ELF-1 (cell line): ENCODE results near the gene KIF5A.
"Not testable (repeated sequence)": the region's sequence is repeated elsewhere in the genome, so short reads cannot be mapped to it uniquely, and the experiment has no call there.

Experiments used
- DNase-seq: peaks from one replicate; pipeline ENCODE4 v3.0.0-alpha.2; 2016; ENCODE audit warnings: low read depth, low spot score

KIF5A gene

DNA sequence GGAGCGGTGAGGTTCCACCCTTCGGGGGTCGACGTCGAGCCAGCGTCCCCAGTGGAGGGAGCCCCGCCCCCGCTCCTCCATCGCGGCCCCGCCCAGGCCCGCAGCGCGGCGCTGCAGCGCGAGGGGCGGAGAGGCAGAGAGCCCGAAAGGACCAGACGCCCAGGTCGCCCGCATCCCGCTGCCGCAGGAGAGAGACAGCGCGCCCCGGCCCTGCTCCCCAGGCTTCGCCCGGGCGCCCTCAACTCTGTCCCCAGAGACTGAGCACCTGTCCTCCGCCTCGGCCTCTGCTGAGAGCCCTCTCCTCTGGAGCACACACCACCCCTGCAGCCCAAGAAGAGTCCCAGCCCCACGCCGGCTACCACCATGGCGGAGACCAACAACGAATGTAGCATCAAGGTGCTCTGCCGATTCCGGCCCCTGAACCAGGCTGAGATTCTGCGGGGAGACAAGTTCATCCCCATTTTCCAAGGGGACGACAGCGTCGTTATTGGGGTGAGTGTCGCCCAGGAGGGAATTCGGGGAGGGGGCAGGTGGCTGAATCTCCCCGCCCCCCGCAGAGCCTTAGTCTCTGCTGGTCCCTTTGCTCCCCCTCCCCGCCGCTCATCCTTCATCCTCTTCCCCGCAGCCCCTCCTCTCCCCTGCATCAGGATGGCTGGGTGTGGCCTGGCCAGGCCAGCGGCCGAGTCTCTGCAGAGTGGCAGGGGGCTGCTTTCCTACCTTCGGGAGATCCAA lies at the start of gene KIF5A:
Gene KIF5A (plus strand): TSS at position 136 of the 732 bp plus-strand sequence. CDS start 228 bp downstream, at position 364.
- DNase-seq = peak; percentile 42

- DNase-seq = no peak
Measured at GRCh38 chr12:57500213-57500612, 49.6 kb upstream of the KIF5A start.

- not testable (repeated sequence) for DNase-seq
Measured at GRCh38 chr12:57502311-57502969, 47.4 kb upstream of the KIF5A start.

- not testable (repeated sequence) for DNase-seq
Measured at GRCh38 chr12:57506541-57506940, 43.3 kb upstream of the KIF5A start.

DNA sequence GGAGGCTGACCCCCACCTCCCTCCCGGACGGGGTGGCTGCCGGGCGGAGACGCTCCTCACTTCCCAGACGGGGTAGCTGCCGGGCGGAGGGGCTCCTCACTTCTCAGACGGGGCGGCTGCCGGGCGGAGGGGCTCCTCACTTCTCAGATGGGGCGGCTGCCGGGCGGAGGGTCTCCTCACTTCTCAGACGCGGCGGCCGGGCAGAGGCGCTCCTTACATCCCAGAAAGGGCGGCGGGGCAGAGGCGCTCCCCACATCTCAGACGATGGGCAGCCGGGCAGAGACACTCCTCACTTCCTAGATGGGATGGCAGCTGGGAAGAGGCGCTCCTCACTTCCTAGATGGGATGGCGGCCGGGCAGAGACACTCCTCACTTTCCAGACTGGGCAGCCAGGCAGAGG lies 42.0 kb upstream of the KIF5A start:
- DNase-seq = not testable (repeated sequence)

DNA sequence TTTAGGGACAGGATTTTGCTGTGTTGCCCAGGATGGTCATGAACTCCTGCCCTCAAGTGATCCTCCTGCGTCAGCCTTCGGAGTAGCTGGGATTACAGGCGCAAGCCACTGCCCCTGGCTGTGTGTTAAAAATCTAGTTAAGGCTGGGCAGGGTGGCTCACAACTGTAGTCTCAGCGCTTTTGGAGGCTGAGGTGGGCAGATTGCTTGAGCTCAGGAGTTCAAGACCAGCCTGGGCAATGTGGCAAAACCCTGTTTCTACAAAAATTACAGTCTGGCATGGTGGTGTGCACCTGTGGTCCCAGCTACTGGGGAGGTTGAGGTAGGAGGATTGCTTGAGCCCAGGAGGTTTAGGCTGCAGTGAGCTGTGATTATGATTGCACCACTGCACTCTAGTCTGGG lies 38.7 kb upstream of the KIF5A start:
- no peak for DNase-seq

GRCh38 chr12:57511588-57512325 lies 38.1 kb upstream of the KIF5A start:
- DNase-seq = no peak

DNA sequence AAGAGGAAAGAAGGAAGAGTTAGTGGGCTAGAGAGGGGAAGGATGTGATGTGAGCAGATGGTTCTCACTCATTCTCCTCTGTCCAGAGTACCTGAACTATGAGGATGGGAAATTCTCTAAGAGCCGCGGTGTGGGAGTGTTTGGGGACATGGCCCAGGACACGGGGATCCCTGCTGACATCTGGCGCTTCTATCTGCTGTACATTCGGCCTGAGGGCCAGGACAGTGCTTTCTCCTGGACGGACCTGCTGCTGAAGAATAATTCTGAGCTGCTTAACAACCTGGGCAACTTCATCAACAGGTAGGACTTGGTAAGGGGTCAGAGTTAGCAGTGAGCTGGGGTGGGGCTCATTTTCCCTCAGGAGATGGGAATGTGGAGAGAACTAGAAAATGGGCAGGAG lies 37.2 kb upstream of the KIF5A start:
- no peak for DNase-seq

GRCh38 chr12:57513266-57513665 lies 36.6 kb upstream of the KIF5A start:
- no peak for DNase-seq

GRCh38 chr12:57513677-57514076 lies 36.2 kb upstream of the KIF5A start:
- not testable (repeated sequence) for DNase-seq

GRCh38 chr12:57514246-57514645 lies 35.6 kb upstream of the KIF5A start:
- not testable (repeated sequence) for DNase-seq

GRCh38 chr12:57514720-57515407 lies 35.0 kb upstream of the KIF5A start:
- no peak for DNase-seq

- no peak for DNase-seq
Measured at GRCh38 chr12:57515408-57515933, 34.4 kb upstream of the KIF5A start.

DNA sequence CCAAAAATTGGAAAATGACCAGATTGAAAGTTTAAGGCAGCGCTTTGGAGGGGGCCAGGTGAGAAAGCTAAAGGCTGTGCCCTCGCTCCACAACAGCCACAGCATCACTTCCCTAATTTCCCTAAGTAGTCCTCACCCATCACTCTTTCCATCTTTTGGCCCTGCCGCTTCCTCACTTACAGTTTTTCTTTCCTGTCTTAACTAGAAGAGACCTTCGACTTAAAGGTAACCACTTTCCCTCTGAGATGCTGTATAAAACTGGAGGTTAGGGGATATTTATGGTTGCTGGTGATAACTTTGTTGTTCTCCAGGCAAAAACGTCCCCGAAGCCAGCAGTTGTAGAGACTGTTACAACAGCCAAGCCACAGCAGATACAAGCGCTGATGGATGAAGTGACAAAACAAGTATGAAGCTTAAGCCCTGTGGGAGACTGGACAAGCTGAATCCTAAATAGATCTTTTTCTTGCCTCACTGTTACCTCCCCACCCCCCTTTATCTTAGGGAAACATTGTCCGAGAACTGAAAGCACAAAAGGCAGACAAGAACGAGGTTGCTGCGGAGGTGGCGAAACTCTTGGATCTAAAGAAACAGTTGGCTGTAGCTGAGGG lies 33.8 kb upstream of the KIF5A start:
- no peak for DNase-seq

GRCh38 chr12:57516617-57517153 lies 33.2 kb upstream of the KIF5A start:
- DNase-seq = no peak

- DNase-seq = no peak
Measured at GRCh38 chr12:57517187-57517586, 32.7 kb upstream of the KIF5A start.

DNA sequence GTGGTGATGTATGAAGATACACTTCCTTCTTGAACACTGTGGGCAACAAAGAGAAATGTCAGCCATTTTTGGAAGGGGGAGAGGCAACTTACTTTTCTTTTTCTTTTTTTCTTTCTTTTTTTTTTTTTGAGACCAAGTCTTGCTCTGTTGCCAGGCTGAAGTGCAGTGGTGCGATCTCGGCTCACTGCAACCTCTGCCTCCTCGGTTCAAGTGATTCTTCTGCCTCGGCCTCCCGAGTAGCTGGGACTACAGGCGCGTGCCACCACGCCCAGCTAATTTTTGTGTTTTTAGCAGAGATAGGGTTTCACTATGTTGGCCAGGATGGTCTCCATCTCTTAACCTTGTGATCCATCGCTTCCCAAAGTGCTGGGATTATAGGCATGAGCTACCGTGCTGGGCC lies 32.1 kb upstream of the KIF5A start:
- not testable (repeated sequence) for DNase-seq

DNA sequence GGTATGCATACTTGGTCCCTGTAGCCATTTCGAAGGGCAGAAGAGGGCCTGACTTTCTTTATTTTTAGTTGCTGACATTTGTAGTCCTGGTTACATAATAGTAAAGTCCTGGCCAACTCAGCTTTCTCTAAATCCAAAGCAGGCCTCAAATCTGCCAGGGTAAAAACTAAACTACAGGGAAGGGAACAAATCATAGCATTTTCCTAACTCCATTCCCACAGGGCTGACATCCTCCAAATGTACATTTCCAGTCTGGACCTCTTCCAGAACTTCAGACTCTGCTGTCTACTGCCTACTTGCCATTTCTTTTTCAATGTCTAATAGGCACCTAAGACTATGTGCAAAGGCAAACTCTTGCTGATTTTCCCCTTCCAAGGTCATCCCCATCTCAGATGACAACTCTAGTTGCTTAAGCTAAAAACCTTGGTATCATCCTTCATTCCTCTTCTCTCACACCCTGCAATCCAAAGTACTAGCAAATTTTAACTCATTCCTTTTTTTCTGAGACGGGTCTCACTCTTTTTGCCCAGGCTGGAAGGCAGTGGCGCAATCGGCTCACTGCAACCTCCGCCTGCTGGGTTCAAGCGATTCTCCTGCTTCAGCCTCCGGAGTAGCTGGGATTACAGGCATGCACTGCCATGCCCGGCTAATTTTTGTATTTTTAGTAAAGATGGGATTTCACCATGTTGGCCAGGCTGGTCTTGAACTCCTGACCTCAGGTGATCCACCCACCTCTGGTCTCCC lies 31.5 kb upstream of the KIF5A start:
- DNase-seq = no peak

DNA sequence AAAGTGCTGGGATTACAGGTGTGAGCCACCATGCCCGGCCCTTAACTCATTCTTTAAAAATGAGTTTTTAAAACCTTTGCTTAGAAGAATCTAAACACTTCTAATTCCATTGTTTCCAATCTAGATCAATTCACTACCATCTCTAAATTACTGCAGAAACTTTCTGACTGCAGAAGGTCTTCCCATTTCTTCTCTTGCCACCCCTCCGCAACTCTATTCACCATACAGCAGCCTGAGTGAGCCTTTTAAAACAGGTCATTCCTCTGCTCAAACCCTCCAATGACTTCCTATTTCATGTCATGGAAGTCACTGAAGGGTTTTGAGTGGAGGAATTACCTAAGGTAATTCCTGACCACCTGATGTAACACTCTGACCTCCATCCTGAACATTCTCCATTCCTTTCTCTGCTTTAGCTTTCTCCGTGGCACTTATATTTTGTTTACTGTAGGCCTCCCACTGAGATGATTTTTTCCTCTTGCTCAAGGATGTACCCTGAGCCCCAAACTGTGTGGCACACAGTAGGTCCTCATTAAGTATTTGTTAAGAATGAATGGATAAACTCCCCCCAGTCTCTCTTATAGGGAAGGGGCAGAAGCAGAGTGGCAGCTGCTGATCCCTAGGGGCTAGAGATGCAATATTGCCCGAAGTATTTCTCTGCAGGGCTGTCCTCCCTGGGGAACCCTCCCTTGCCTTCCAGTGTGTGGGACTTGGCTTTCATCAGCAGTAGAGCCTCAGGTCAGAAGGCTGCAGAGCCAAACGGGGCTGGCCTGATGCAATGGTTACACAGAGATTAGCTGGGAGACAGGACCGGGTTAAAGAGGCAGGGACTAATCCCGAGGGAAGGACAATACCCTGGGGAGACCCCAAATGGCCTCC lies 30.7 kb upstream of the KIF5A start:
- peak; percentile 72 for DNase-seq

GRCh38 chr12:57519796-57520052 lies 30.1 kb upstream of the KIF5A start:
- DNase-seq = peak; percentile 71
